Measurements from ENCODE around the gene APRT. TPM values are rescaled to one million over a fixed set of nuclear protein-coding genes. Genes with fewer than 3 reads are reported as not detected.
A peak's percentile ranks its signal among the peaks of the same experiment; 100 is the strongest.

The APRT gene
- polyA plus RNA-seq, 1 donor = 54.2 TPM

DNA sequence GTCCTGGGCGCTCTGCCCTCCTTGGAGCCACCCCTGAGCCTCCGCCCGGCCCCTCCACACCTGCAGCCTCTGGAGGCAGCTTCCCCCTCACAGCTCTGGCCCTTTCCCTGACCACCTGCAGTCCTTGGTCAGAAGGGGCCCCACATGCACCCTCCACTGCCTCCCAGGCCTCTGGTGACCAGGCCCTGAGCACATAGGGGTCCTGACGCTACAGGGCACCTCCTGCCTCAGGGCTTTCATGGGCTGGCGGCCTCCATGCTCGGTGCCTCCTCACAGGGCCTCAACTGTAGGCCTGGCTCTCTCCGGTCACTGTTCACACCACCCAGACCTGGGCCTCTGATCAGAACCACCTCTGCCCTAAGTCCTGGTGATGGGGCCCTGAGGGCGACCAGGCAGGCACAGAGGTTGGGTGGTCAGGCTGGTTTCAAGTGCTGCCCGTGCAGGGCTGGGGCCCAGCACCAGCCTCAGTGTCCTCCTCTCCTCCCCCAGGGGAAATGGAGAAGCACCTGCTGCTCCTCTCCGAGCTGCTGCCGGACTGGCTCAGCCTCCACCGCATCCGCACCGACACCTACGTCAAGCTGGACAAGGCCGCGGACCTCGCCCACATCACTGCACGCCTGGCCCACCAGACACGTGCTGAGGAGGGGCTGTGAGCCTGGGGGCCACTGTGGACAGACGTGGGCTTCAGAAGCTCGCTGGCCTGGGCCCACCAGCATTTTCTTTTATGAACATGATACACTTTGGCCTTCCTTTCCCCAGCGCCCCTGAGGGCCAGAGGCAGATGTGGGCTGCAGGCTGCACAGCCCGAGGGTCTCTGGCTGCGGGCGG is 3.9 kb downstream of the APRT start:
- DNase-seq (ENCODE audit: low read depth) = no peak

GRCh38 chr16:88807142-88807625 is 4.5 kb downstream of the APRT start:
- DNase-seq (ENCODE audit: low read depth) = no peak

GRCh38 chr16:88806491-88807111 is 5.1 kb downstream of the APRT start:
- DNase-seq (ENCODE audit: low read depth) = no peak

GRCh38 chr16:88805887-88806393 is 5.8 kb downstream of the APRT start:
- no peak for DNase-seq (ENCODE audit: low read depth)

DNA sequence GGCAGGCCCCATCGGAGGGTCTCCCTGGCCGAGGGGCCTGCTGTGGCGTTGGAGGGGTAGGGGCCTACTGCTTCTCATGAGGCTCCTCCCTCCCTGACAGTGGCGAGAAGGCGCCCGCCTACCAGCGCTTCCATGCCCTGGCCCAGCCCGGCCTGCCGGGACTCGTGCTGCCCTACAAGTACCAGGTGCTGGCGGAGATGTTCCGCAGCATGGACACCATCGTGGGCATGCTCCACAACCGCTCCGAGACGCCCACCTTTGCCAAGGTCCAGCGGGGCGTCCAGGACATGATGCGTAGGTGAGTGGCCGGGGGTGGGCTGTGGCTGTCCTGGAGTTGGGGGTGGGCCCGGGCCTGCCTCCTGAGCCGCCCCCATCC is 6.4 kb downstream of the APRT start:
- DNase-seq (ENCODE audit: low read depth) = no peak

DNA sequence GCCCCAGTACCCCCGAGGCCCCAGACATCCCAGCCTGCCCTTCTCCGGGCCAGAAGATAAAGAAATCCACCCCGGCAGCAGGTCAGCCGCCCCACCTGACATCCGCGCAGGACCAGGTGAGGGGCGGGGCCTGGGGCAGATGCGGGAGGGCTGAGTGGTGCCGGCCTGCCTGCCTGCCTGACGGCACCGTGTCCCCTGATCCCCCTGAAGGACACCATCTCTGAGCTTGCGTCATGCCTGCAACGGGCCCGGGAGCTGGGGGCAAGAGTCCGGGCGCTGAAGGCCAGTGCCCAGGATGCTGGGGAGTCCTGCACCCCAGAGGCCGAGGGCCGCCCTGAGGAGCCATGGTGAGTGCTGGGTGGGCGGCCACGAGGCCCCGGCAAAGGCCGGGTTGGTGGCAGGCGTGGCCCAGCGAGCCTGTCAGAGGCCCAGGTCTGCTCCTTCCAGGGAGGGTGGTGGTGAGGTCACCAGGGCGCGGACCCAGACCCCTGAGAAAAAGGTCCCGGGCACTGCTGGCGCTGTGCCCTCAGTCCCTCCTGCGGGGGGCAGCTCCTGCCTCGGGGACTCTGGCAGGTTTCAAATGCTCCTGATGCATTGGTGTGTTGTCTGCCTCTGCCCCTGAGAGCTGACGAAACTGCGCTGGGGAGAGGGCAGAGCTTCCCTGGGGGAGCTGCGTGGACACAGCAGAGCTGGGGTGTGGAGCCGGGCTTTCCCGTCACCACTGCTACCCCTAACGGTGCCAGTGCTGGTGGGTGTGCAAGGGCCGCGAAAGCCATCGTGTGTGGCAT is 7.0 kb downstream of the APRT start:
- no peak for DNase-seq (ENCODE audit: low read depth)

- DNase-seq (ENCODE audit: low read depth) = no peak
Observed at GRCh38 chr16:88804173-88804551, 7.6 kb downstream of the APRT start.

GRCh38 chr16:88803264-88803987 is 8.3 kb downstream of the APRT start, which contains the start of gene CDT1:
Gene CDT1, plus strand, starts transcription at chr16:88803789. Its CDS starts 43 bp downstream, at chr16:88803832.
- DNase-seq (ENCODE audit: low read depth) = peak; percentile 63

- no peak for DNase-seq (ENCODE audit: low read depth)
Observed at GRCh38 chr16:88800277-88800592, 11.5 kb downstream of the APRT start.

DNA sequence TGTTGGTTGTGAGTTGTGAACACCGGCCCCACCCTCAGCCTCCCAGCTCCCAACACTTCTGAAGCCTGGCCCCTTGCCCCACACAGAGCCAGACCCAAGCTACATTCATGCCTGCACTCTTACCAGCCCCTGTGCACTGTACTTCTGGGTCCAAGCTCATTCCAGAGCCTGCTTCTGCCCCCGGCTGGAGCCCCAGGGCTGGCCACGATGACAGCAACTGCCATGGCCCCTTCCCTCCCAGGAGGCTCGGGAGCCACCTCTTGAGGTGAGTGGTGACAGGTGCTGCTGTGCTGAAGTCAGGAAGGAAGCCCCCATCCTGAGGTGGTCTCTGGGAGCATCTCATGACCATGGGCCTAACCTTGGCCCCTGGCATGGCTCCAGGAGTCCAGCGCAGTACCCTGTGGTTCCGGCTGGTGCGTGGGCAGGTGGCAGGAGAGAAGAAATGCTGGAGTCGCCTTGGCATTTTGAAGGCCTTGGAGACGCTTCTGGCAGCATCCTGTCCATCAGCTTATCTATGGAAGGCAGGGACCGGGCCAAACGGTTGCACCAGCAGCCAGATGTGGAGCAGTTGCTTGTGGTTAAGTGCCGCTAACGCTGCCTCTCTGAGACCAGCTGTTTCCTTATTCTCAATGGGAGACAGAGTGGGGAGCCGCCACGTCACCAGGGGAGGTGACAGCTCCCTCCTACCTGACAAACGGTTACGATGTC is 12.0 kb downstream of the APRT start:
- DNase-seq (ENCODE audit: low read depth) = no peak

DNA sequence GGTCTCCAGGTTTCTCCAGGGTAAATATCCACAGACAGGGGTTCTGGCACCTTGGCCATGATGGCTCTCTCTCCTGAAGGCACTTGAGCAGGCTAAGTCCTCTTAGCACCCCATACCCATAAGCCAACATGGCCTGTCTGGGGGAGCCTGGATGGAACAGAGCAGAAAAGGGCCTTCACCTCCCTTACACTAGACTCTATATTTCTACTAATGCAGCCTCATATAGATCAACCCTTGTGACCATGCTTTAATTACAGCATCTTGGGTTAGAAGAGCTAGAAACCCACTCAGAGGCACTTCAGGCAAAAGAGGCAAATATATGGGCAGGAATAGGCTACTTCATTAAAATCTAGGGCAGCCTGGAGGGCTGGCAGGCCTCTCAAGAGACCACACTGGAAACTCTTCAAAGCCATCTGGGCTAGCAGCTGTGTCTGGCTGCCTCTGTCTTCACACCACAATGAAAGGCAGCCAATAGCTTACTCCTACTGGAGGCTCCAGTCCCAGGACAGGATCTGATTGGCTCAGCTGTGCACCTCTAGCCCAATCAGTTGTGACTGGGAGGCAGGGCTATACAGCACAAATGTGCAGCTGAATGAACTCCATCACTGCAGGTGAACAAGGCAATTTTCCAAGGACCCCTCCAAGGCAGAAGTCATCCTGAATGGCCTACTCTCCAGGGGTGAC is 12.8 kb downstream of the APRT start:
- DNase-seq (ENCODE audit: low read depth) = no peak

- DNase-seq (ENCODE audit: low read depth) = no peak
Observed at GRCh38 chr16:88798073-88798472, 13.7 kb downstream of the APRT start.

GRCh38 chr16:88796278-88796677 is 15.4 kb downstream of the APRT start:
- no peak for DNase-seq (ENCODE audit: low read depth)

GRCh38 chr16:88793251-88793954 is 18.3 kb downstream of the APRT start:
- DNase-seq (ENCODE audit: low read depth) = no peak

GRCh38 chr16:88792668-88793250 is 19.0 kb downstream of the APRT start:
- no peak for DNase-seq (ENCODE audit: low read depth)

DNA sequence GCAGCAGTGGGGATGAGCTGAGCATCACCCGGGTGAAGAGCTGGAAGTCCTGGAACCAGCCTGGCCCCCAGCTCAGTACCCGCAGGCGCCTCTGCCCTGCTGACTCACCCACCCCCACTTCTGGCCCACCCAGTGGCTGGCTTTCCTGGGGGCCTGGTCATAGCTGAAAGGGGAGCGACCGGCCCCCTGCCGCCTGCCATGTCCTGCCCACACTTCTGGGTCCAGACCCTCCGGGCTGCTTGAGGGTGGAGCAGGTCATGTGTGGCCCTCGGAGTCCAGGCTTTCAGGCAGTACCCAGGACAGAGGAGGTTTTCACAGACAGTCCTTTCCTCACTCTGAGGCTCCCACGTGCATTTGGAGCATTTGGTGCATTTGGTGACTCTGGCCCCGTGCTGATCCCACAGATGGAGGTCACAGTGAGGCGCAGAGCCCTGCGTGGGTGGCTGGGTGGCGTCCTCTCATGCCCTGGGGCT is 19.6 kb downstream of the APRT start:
- no peak for DNase-seq (ENCODE audit: low read depth)

GRCh38 chr16:88790312-88791211 is 21.2 kb downstream of the APRT start:
- DNase-seq (ENCODE audit: low read depth) = no peak

DNA sequence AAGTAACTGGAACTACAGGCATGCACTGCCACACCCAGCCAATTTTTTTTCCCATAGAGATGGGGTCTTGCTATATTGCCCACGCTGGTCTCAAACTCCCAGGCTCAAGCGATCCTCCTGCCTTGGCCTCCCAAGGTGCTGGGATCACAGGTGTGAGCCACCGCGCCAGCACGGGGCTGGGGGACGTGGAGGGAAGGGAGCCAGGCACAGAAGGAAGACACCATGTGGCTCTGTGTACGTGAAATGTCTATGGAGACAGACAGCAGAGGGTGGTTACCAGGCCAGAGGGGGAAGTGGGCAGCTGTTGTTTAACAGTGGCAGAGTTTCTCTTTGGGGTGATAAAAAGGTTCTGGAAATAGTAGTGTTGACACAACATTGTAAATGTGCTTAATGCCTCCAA is 22.1 kb downstream of the APRT start:
- DNase-seq (ENCODE audit: low read depth) = no peak

Measured in forelimb muscle (tissue), 1 donor.